ENCODE data around the gene CPN2. TPM values are rescaled to one million over a fixed set of nuclear protein-coding genes. Genes with fewer than 3 reads are reported as not detected.

Gene CPN2
- total and polyA plus RNA-seq, 2 experiments from 2014 or later: 0.36 to 0.88 TPM

DNA sequence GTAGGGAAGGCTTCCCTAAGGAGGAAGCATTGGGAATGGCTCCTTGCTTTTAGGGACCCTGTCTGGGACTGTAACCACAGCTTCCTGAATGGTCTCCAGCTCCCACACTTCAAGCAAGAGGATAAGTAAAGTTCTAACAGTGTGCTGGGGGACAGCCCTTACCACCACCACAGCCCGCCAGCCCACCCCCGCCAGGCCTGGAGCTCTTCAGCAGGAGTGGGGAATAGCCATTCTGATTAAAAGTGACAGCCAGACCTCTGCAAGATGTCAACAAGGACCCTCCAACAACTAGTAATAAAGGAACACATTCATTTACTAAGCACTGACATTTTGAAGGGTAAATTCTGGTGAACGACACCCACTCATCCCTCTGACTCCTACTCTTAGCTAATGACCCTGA is 49.4 kb downstream of the CPN2 start:
- Histone ChIP-seq H3K4me1 (ENCODE audit: low read depth) (peaks cover 27% of the 10 kb centered on the region), H3K27ac (peak overlapping the region; percentile 31), H3K9me3 (ENCODE audit: low read depth) (no peaks in the 10 kb centered on the region), H3K36me3 (no peaks in the 10 kb centered on the region), H3K4me3 (no peak overlapping the region), H3K27me3 (no peaks in the 10 kb centered on the region)
- DNase-seq (ENCODE audit: low read depth in 1 of 2, low spot score in 1 of 2): peak in 1 of 2 donors; percentile 82
- TF ChIP-seq, protein P1, sequence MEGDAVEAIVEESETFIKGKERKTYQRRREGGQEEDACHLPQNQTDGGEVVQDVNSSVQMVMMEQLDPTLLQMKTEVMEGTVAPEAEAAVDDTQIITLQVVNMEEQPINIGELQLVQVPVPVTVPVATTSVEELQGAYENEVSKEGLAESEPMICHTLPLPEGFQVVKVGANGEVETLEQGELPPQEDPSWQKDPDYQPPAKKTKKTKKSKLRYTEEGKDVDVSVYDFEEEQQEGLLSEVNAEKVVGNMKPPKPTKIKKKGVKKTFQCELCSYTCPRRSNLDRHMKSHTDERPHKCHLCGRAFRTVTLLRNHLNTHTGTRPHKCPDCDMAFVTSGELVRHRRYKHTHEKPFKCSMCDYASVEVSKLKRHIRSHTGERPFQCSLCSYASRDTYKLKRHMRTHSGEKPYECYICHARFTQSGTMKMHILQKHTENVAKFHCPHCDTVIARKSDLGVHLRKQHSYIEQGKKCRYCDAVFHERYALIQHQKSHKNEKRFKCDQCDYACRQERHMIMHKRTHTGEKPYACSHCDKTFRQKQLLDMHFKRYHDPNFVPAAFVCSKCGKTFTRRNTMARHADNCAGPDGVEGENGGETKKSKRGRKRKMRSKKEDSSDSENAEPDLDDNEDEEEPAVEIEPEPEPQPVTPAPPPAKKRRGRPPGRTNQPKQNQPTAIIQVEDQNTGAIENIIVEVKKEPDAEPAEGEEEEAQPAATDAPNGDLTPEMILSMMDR (IDR thresholded peaks at IDR 0.05; ENCODE audit: low read depth, low read length): no peak

- Histone ChIP-seq H3K27ac (no peak overlapping the region), H3K36me3 (no peaks in the 10 kb centered on the region), H3K9me3 (ENCODE audit: low read depth) (no peaks in the 10 kb centered on the region), H3K4me3 (no peak overlapping the region), H3K4me1 (ENCODE audit: low read depth) (peaks cover 28% of the 10 kb centered on the region), H3K27me3 (no peaks in the 10 kb centered on the region)
- TF ChIP-seq, protein P1 (IDR thresholded peaks at IDR 0.05; ENCODE audit: low read depth, low read length): no peak
- no peak for DNase-seq (ENCODE audit: low read depth in 1 of 2, low spot score in 1 of 2)
Observed at GRCh38 chr3:194300936-194301335, 50.2 kb downstream of the CPN2 start.

DNA sequence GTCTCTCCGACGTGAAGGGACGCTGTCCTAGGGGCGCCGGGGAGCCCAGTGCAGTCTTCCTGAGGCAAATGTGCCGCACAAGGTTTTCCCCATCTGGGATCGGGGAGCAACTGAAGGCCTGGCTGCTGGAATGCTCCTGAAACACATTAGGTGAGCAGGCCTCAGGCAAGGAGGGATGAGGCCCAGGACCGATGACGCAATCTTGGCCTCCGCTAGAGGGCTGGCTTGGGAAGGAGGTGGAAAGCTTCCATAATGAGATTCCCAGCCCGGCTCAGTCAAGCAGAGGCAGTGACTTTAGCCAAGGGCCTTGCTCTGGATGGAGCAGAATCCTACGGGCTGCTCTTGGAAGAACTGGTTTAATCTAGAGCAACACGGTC is 50.8 kb downstream of the CPN2 start:
- Histone ChIP-seq H3K4me1 (ENCODE audit: low read depth) (peaks cover 22% of the 10 kb centered on the region), H3K4me3 (no peak overlapping the region), H3K9me3 (ENCODE audit: low read depth) (no peaks in the 10 kb centered on the region), H3K27me3 (no peaks in the 10 kb centered on the region), H3K36me3 (no peaks in the 10 kb centered on the region), H3K27ac (no peak overlapping the region)
- peak; percentile 33 to 89 for DNase-seq (ENCODE audit: low read depth in 1 of 2, low spot score in 1 of 2)
- TF ChIP-seq, protein P1 (IDR thresholded peaks at IDR 0.05; ENCODE audit: low read depth, low read length): peak; percentile 23

- no peaks in the 10 kb centered on the region for H3K27me3 ChIP-seq
- no peak overlapping the region for H3K27ac ChIP-seq
- no peak for DNase-seq (ENCODE audit: low read depth in 1 of 2, low spot score in 1 of 2)
- peaks cover 16% of the 10 kb centered on the region for H3K4me1 ChIP-seq (ENCODE audit: low read depth)
- TF ChIP-seq, protein P1 (IDR thresholded peaks at IDR 0.05; ENCODE audit: low read depth, low read length): no peak
- no peaks in the 10 kb centered on the region for H3K36me3 ChIP-seq
- H3K4me3 ChIP-seq: no peak overlapping the region
- H3K9me3 ChIP-seq (ENCODE audit: low read depth): no peaks in the 10 kb centered on the region
Observed at GRCh38 chr3:194298331-194299227, 52.5 kb downstream of the CPN2 start.

- peak; percentile 35 to 94 for DNase-seq (ENCODE audit: low read depth in 1 of 2, low spot score in 1 of 2)
- Histone ChIP-seq H3K4me1 (ENCODE audit: low read depth) (peaks cover 16% of the 10 kb centered on the region), H3K4me3 (no peak overlapping the region), H3K9me3 (ENCODE audit: low read depth) (no peaks in the 10 kb centered on the region), H3K27me3 (no peaks in the 10 kb centered on the region), H3K36me3 (no peaks in the 10 kb centered on the region), H3K27ac (no peak overlapping the region)
- TF ChIP-seq, protein P1 (IDR thresholded peaks at IDR 0.05; ENCODE audit: low read depth, low read length): no peak
Observed at GRCh38 chr3:194296454-194297263, 54.5 kb downstream of the CPN2 start.

All from cardiac muscle cell (in vitro differentiated cells and primary cell).